ENCODE measurements around the gene PIWIL1.

The PIWIL1 gene

DNA sequence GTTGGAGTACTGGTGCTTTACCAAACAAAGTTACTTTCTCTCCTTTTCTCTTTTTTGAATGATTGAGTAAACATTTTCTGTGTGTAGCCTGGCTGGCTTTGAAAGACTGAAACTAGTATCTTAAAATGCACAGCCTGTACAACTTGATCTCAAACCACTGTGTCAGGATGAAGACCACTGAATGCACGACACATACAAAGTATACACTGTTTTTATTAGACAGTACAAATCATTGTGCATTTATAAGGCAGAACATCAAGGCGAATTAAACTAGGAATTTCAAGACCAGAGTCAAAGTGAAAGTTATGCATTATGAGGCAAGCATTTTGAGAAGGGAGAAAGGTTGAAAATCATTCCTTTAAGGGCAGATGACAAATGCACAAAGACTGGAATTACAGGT is 59.0 kb downstream of the PIWIL1 start:
- in situ Hi-C loops (cut with MboI; ENCODE audit: low pct_unique_long_range_greater_than_20kb, low sequenced_read_pairs, unreplicated experiment): no loop called here
- TF ChIP-seq, protein P1, sequence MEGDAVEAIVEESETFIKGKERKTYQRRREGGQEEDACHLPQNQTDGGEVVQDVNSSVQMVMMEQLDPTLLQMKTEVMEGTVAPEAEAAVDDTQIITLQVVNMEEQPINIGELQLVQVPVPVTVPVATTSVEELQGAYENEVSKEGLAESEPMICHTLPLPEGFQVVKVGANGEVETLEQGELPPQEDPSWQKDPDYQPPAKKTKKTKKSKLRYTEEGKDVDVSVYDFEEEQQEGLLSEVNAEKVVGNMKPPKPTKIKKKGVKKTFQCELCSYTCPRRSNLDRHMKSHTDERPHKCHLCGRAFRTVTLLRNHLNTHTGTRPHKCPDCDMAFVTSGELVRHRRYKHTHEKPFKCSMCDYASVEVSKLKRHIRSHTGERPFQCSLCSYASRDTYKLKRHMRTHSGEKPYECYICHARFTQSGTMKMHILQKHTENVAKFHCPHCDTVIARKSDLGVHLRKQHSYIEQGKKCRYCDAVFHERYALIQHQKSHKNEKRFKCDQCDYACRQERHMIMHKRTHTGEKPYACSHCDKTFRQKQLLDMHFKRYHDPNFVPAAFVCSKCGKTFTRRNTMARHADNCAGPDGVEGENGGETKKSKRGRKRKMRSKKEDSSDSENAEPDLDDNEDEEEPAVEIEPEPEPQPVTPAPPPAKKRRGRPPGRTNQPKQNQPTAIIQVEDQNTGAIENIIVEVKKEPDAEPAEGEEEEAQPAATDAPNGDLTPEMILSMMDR (IDR thresholded peaks at IDR 0.05; ENCODE audit: extremely low read depth, insufficient read depth, missing control alignments): no peak
- DNase-seq (ENCODE audit: low spot score): no peak

DNA sequence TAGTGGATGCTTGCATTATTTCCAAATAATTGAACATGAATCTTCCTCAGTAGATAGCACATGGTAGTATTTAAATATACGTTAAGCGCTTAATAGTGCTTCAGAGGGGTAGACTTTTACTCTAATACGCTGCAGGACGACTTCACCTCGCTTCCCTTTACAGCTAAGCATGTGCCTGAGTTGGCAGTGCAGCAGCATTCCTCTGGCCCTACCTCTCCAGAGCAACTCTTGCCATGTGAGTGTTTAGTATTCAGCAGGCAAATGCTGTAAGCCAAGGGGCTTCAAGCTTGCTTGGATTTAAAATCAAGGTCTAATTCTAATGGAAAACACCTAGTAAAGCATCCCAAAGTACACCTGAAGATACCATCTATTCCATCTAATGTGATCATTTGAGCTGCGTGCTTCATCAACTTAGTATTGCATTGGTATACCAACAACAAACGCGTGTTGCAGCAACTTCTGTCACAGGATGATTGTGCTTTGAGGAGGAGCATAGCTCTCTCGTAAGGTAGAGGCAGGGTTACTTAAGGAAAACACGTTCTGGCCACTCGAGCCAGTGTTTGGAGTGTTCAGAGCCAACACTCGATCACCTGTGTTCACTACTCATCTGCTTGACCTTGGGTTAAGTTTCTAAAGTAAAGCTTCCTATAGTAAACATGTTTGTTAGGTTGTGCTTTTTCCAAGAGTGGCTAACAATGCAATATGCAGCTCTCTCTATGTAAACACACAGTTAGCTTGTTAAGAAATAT is 60.6 kb downstream of the PIWIL1 start:
- TF ChIP-seq, protein P1 (IDR thresholded peaks at IDR 0.05; ENCODE audit: extremely low read depth, insufficient read depth, missing control alignments): no peak
- in situ Hi-C loops (cut with MboI; ENCODE audit: low pct_unique_long_range_greater_than_20kb, low sequenced_read_pairs, unreplicated experiment): no loop called here
- DNase-seq (ENCODE audit: low spot score): no peak

DNA sequence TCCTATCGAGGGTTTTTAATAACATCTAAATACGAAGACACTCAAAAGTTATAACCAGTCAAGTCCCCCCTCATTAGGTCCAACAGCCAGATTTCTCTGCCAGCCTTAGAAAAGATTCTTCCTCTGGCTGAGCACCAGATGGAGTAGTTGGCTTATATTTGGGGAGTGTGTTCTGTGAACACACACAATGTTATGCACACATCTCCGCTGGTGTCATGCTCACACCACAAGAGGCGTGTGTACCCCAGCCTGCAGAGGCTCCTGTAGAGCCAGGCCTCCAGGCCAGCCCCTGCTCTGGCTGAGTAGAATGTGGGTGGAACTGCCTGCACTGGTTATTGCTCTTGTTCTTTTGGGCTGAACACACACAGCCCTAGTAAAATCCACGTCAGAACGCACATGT is 64.0 kb downstream of the PIWIL1 start:
- in situ Hi-C loops (cut with MboI; ENCODE audit: low pct_unique_long_range_greater_than_20kb, low sequenced_read_pairs, unreplicated experiment): no loop called here
- TF ChIP-seq, protein P1 (IDR thresholded peaks at IDR 0.05; ENCODE audit: extremely low read depth, insufficient read depth, missing control alignments): no peak
- DNase-seq (ENCODE audit: low spot score): no peak

DNA sequence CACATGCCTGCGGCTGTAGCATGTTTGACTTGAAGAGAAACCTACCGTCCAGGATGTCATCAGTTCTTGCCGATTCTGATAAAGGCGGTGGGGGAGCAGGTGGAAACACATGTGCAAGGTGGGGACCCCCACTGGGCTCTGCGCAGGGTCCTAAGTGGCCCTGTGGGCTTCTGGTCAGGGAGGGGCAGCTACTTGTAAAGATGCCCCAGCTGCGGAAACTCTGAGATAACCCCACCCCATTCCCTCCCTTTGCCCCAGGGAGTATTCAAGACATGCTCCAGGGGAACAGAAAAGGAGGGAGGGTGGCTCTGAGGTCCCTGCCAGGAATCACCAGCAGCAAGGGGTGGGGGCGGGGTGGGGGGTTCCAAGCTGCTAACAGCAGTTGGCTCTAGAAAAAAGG is 67.6 kb downstream of the PIWIL1 start:
- no peak for DNase-seq (ENCODE audit: low spot score)
- in situ Hi-C loops (cut with MboI; ENCODE audit: low pct_unique_long_range_greater_than_20kb, low sequenced_read_pairs, unreplicated experiment): no loop called here
- TF ChIP-seq, protein P1 (IDR thresholded peaks at IDR 0.05; ENCODE audit: extremely low read depth, insufficient read depth, missing control alignments): no peak

DNA sequence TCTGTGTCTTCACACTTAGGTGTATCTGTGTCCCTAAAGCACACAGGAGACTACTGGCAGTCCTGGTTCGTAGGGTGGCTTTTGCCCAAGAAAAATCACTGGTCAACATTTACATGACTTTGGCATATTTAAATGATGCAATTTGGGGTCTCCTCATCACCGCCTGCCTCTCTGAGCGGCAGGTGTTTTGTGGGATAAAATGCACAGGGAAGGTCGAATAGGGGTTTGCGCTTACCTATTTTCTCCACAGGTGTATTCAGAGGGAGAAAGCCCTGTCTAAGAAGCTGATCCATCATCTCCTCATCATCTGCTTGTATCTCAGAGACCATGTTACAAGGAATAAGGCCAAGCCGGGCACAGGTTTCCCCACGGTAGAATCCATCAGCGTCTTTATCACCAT is 74.7 kb downstream of the PIWIL1 start:
- no peak for DNase-seq (ENCODE audit: low spot score)
- in situ Hi-C loops (cut with MboI; ENCODE audit: low pct_unique_long_range_greater_than_20kb, low sequenced_read_pairs, unreplicated experiment): no loop called here
- TF ChIP-seq, protein P1 (IDR thresholded peaks at IDR 0.05; ENCODE audit: extremely low read depth, insufficient read depth, missing control alignments): no peak

DNA sequence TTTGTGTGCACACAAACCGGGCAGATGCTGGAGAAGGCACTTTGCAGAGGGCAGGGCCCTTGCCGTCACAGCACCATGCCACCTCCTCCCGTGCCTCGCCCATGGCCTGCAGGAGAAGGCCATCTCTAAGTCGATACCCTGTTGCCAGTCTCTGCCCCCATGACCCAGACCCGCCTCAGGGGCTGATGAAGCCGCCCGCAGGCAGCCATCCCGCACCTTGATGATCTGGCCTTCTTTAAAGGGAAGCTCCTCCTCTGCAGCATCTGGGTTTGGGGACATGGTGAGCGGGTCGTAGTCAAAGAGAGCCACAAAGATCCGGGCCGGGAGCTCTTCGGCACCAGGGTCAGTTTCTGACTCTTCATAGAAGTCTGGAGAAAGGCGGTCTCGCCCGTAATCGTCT is 76.2 kb downstream of the PIWIL1 start:
- in situ Hi-C loops (cut with MboI; ENCODE audit: low pct_unique_long_range_greater_than_20kb, low sequenced_read_pairs, unreplicated experiment): no loop called here
- TF ChIP-seq, protein P1 (IDR thresholded peaks at IDR 0.05; ENCODE audit: extremely low read depth, insufficient read depth, missing control alignments): no peak
- no peak for DNase-seq (ENCODE audit: low spot score)

Measured in GM13977 (cell line).